ENCODE measurements around the gene EIF5A2.
"Not testable (repeated sequence)": the region's sequence is repeated elsewhere in the genome, so short reads cannot be mapped to it uniquely, and the experiment has no call there.

DNA sequence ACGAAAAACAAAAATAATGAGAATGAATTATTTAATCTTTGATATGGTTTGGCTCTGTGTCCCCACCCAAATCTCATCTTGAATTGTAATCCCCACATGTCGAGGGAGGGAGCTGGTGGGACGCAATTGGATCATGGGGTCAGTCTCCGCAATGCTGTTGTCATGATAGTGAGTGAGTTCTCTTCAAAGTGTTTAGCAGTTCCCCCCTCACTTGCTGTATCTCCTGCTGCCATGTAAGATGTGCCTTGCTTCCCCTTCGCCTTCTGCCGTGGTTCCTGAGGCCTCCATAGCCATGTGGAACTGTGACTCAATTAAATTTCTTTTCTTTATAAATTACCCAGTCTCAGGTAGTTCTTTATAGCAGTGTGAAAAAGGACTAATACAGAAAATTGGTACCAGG, 12.1 kb downstream of the EIF5A2 start:
- TF ChIP-seq POLR2AphosphoS5, CTCF, POLR2A (IDR thresholded peaks at IDR 0.05): not testable (repeated sequence)
